MG63 (cell line): ENCODE data around the gene TOMM34. TPM values are rescaled to one million over a fixed set of nuclear protein-coding genes. Genes with fewer than 3 reads are reported as not detected.

Experiments
- DNase-seq: peaks from one replicate; pipeline ENCODE4 v3.0.0-alpha.2; 2020
- H3K27me3 ChIP-seq: fragments of 250-450 bp; sonication (Bioruptor Pico); 2 replicates; pipeline ENCODE4 v1.5.1; 2020; ENCODE audit warnings: mild to moderate bottlenecking, moderate library complexity
- H3K36me3 ChIP-seq: fragments of 250-450 bp; sonication (Bioruptor Pico); 2 replicates; pipeline ENCODE4 v1.5.1; 2020; ENCODE audit warnings: mild to moderate bottlenecking, moderate library complexity
- H3K4me3 ChIP-seq: fragments of 250-450 bp; sonication (Bioruptor Pico); 2 replicates; pipeline ENCODE4 v1.5.1; 2020; ENCODE audit warnings: mild to moderate bottlenecking, moderate library complexity
- H3K9me3 ChIP-seq: fragments of 250-450 bp; sonication (Bioruptor Pico); 2 replicates; pipeline ENCODE4 v1.5.1; 2020; ENCODE audit warnings: mild to moderate bottlenecking, moderate library complexity
- total RNA-seq: library from RNA; depleted of rRNA; stranded (reverse); fragments of >200 nt; shearing (Covaris generic); gene quantifications from 2 replicates; pipeline ENCODE4 v1.2.3, GENCODE V29; 2014; ENCODE audit warnings: low replicate concordance

The TOMM34 gene
- total RNA-seq, 1 experiment from 2014 or later, result 75.9 TPM

GRCh38 chr20:44967207-44967807 lies 7.1 kb upstream of the TOMM34 start:
- H3K9me3 ChIP-seq, result no peaks in the 10 kb centered on the region
- H3K4me3 ChIP-seq, result peak overlapping the region; percentile 93
- no peaks in the 10 kb centered on the region for H3K27me3 ChIP-seq
- peaks cover 8% of the 10 kb centered on the region for H3K36me3 ChIP-seq
- DNase-seq, result no peak

- Histone ChIP-seq H3K27me3 (no peaks in the 10 kb centered on the region), H3K36me3 (peaks cover 4% of the 10 kb centered on the region), H3K9me3 (no peaks in the 10 kb centered on the region), H3K4me3 (peak within 1 kb of the TSS; percentile 93)
- DNase-seq, result peak; percentile 94
Observed at GRCh38 chr20:44966030-44966961, 6.1 kb upstream of the TOMM34 start, which contains the start of gene STK4. STK4 (plus strand) TSS chr20:44966512; CDS start chr20:44966569, 57 bp downstream.

GRCh38 chr20:44965651-44966029 lies 5.4 kb upstream of the TOMM34 start:
- Histone ChIP-seq H3K4me3 (peak overlapping the region; percentile 93), H3K9me3 (no peaks in the 10 kb centered on the region), H3K36me3 (peaks cover 2% of the 10 kb centered on the region), H3K27me3 (no peaks in the 10 kb centered on the region)
- DNase-seq, result no peak

GRCh38 chr20:44963325-44964215 lies 3.4 kb upstream of the TOMM34 start:
- peaks cover 5% of the 10 kb centered on the region for H3K36me3 ChIP-seq
- H3K27me3 ChIP-seq, result no peaks in the 10 kb centered on the region
- no peak overlapping the region for H3K4me3 ChIP-seq
- no peak for DNase-seq
- H3K9me3 ChIP-seq, result no peaks in the 10 kb centered on the region

- Histone ChIP-seq H3K4me3 (no peak overlapping the region), H3K36me3 (peaks cover 15% of the 10 kb centered on the region), H3K9me3 (no peaks in the 10 kb centered on the region), H3K27me3 (no peaks in the 10 kb centered on the region)
- DNase-seq, result no peak
Observed at GRCh38 chr20:44962483-44962882, 2.3 kb upstream of the TOMM34 start.

- Histone ChIP-seq H3K27me3 (no peaks in the 10 kb centered on the region), H3K9me3 (no peaks in the 10 kb centered on the region), H3K36me3 (peaks cover 20% of the 10 kb centered on the region), H3K4me3 (no peak overlapping the region)
- DNase-seq, result peak; percentile 11
Observed at GRCh38 chr20:44961870-44962267, 1.7 kb upstream of the TOMM34 start.

- H3K27me3 ChIP-seq, result no peaks in the 10 kb centered on the region
- H3K36me3 ChIP-seq, result peaks cover 25% of the 10 kb centered on the region
- DNase-seq, result peak; percentile 35
- no peaks in the 10 kb centered on the region for H3K9me3 ChIP-seq
- H3K4me3 ChIP-seq, result peak overlapping the region; percentile 74
Observed at GRCh38 chr20:44961011-44961869, 1.0 kb upstream of the TOMM34 start.

- peak; percentile 66 for DNase-seq
- Histone ChIP-seq H3K9me3 (no peaks in the 10 kb centered on the region), H3K27me3 (no peaks in the 10 kb centered on the region), H3K4me3 (peak overlapping the region; percentile 74), H3K36me3 (peaks cover 41% of the 10 kb centered on the region)
Observed at GRCh38 chr20:44959638-44960102, 527 bp downstream of the TOMM34 start.

- Histone ChIP-seq H3K9me3 (no peaks in the 10 kb centered on the region), H3K36me3 (peaks cover 46% of the 10 kb centered on the region), H3K4me3 (peak overlapping the region; percentile 74), H3K27me3 (no peaks in the 10 kb centered on the region)
- peak; percentile 37 for DNase-seq
Observed at GRCh38 chr20:44959082-44959637, 1.0 kb downstream of the TOMM34 start.

- Histone ChIP-seq H3K4me3 (peak overlapping the region; percentile 74), H3K27me3 (no peaks in the 10 kb centered on the region), H3K9me3 (no peaks in the 10 kb centered on the region), H3K36me3 (peaks cover 55% of the 10 kb centered on the region)
- DNase-seq, result no peak
Observed at GRCh38 chr20:44958276-44958675, 1.9 kb downstream of the TOMM34 start.

- peaks cover 73% of the 10 kb centered on the region for H3K36me3 ChIP-seq
- H3K9me3 ChIP-seq, result no peaks in the 10 kb centered on the region
- no peak overlapping the region for H3K4me3 ChIP-seq
- no peaks in the 10 kb centered on the region for H3K27me3 ChIP-seq
- DNase-seq, result no peak
Observed at GRCh38 chr20:44956410-44956809, 3.8 kb downstream of the TOMM34 start.

GRCh38 chr20:44955270-44955669 lies 4.9 kb downstream of the TOMM34 start:
- Histone ChIP-seq H3K27me3 (no peaks in the 10 kb centered on the region), H3K9me3 (no peaks in the 10 kb centered on the region), H3K36me3 (peaks cover 85% of the 10 kb centered on the region), H3K4me3 (no peak overlapping the region)
- DNase-seq, result no peak

GRCh38 chr20:44954211-44954610 lies 6.0 kb downstream of the TOMM34 start:
- H3K9me3 ChIP-seq, result no peaks in the 10 kb centered on the region
- no peak for DNase-seq
- H3K36me3 ChIP-seq, result peaks cover 95% of the 10 kb centered on the region
- no peaks in the 10 kb centered on the region for H3K27me3 ChIP-seq
- H3K4me3 ChIP-seq, result no peak overlapping the region

GRCh38 chr20:44952731-44953130 lies 7.5 kb downstream of the TOMM34 start:
- peaks cover 96% of the 10 kb centered on the region for H3K36me3 ChIP-seq
- no peaks in the 10 kb centered on the region for H3K9me3 ChIP-seq
- no peak for DNase-seq
- no peaks in the 10 kb centered on the region for H3K27me3 ChIP-seq
- H3K4me3 ChIP-seq, result no peak overlapping the region

GRCh38 chr20:44950368-44950767 lies 9.8 kb downstream of the TOMM34 start:
- Histone ChIP-seq H3K9me3 (no peaks in the 10 kb centered on the region), H3K27me3 (no peaks in the 10 kb centered on the region), H3K4me3 (no peak overlapping the region), H3K36me3 (peaks cover 98% of the 10 kb centered on the region)
- DNase-seq, result no peak

GRCh38 chr20:44948513-44948912 lies 11.7 kb downstream of the TOMM34 start:
- no peak overlapping the region for H3K4me3 ChIP-seq
- H3K9me3 ChIP-seq, result no peaks in the 10 kb centered on the region
- peaks cover 95% of the 10 kb centered on the region for H3K36me3 ChIP-seq
- no peak for DNase-seq
- H3K27me3 ChIP-seq, result no peaks in the 10 kb centered on the region
